ENCODE results near the gene CINP.

- TF ChIP-seq CTCF (IDR thresholded peaks at IDR 0.05 in 4 of 5, conservative IDR thresholded peaks at IDR 0.05 in 1 of 5) (no peak), POLR2A (IDR thresholded peaks at IDR 0.05) (no peak)
These were observed 47.6 kb downstream of the CINP start for GRCh38 chr14:102315121-102315520.
